NCI-H526 treated with DMSO at 0.1 percent for 48 hours (cell line): ENCODE results near the gene PARP2.
"Not testable (repeated sequence)": the region's sequence is repeated elsewhere in the genome, so short reads cannot be mapped to it uniquely, and the experiment has no call there.

Experiments
- DNase-seq: peaks from one replicate; lab custom pipeline; 2025; lab: John Stamatoyannopoulos, UW

Gene PARP2

DNA sequence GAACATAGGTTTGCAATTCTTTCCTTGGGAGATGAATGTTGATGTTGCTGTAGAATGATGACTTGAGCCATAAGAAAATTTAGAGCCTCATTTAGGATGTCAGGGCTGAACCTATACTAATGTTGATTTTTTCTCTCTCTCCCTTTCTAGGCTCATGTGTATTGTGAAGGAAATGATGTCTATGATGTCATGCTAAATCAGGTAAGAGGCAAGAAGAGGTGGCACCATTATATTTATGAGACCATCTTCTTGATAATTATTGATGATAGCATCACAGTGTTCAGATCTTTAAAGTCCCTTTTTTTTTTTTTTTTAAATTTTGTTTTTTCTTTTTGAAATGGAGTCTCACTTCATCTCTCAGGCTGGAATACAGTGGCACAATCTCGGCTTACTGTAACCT lies 3.3 kb downstream of the PARP2 start:
- DNase-seq, result no peak

- DNase-seq, result no peak
Observed at GRCh38 chr14:20347747-20348146, 4.3 kb downstream of the PARP2 start.

- no peak for DNase-seq
Observed at GRCh38 chr14:20350282-20350681, 6.8 kb downstream of the PARP2 start.

DNA sequence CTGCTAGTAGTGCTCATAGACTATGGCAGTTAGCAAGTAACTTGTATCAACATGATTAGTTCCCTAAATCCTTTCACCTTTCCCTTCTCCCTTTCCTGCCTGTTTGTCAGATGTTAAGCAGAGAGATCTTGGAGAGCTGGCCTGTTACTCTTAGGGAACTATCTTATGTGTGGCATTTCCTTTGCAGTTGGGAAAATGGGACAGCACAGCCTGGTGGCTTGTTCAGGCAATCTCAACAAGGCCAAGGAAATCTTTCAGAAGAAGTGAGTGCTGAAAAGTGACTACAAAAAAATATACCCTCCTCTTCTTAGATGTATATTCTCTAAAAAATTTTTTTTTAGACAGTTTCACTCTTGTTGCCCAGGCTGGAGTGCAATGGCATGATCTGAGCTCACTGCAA lies 7.4 kb downstream of the PARP2 start:
- DNase-seq, result no peak

DNA sequence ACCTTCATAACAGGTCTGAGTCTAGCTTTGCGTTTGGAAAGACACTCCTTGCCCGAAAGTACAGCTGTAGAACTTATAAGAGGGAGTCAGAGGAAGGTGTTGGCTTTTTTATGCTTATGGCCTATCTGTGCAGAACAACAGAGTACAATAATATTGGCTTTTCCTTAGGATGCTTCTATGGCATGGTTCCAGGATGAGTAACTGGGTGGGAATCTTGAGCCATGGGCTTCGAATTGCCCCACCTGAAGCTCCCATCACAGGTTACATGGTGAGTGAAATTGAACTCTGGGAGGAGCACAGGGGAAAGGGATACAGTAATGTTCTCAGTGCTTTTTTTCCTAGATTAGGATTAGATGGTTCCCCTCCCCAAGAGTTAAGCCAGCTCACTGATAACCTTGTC lies 13.0 kb downstream of the PARP2 start:
- no peak for DNase-seq

DNA sequence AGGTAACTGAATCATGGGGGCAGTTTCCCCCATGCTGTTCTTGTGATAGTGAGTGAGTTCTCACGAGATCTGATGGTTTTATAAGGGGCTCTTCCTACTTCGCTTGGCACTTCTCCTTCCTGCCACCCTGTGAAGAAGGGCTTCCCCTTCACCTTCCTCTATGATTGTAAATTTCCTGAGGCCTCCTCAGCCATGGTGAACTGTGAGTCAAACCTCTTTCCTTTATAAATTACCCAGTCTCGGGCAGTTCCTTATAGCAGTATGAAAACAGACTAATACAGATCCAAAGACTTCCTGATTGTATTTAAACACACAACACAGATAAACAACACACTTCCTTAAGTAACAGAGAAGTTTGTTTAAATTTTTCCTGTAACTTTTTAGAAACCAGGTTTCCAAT lies 15.0 kb downstream of the PARP2 start:
- not testable (repeated sequence) for DNase-seq

- no peak for DNase-seq
Observed at GRCh38 chr14:20365928-20366327, 22.5 kb downstream of the PARP2 start.

- DNase-seq, result no peak
Observed at GRCh38 chr14:20372796-20373195, 29.4 kb downstream of the PARP2 start.

GRCh38 chr14:20375471-20375870 lies 32.0 kb downstream of the PARP2 start:
- DNase-seq, result no peak

DNA sequence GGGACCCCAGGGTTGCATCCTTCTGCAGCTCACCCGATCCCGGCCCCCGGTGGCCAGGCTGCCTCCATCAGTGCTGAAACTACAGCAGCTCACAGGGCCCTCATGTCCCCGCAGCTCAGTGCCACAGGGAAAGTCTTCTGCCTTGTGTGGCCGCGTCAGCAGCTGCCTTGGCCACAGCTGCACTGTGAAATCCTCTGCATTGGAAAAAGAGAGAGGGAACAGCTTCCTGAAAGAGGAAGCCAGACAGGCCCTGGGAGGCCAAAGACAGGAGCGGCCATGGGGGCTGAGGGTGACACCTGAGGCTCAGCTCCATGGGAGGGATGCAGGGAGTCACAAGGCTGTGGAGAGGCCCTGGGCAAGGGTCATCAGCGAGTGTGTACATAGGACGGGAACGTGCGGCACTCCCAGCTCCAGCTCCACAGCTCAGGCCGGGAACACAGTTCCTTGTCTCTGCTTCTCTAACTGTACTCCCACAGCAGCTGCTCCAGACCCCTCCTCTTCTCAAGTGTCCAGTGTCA lies 32.7 kb downstream of the PARP2 start:
- no peak for DNase-seq

DNA sequence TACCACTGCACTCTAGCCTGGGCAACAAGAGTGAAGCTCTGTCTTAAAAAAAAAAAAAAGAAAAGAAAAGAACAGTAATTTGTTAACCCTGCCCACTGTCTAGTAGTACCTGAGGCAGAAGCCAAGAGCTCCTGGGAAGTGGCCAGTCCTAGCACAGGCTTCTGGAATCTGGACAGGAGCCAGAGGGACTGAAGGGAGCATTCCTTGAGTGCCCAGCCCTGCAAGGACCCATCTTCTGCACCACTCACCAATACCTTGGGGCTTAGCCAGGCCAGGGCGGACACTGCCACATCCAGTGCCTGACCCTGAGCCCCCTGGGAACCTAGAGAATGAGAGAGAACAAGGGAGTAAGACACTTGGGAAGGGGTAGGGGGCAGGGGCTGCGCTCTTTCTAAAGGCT lies 33.7 kb downstream of the PARP2 start:
- DNase-seq, result no peak

DNA sequence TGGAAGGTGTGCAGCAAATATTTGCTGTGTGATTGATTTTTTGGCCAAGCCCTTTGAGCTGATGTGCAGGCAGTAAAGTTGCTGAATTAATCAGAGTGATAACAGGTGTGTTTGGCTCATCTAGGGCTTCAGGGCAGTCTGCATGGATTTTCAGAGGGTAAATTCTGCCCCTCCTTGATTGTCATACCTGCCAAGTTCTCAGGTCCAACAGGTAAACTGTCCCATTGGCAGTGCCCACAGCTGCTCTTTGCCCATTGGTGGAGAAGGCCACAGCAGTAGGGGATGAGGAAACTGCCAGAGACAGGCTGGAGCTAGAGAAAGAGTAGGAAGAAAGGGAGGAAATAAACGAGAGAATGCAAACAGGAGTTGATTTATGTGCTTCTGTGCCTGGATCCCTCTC lies 36.3 kb downstream of the PARP2 start:
- no peak for DNase-seq

- no peak for DNase-seq
Observed at GRCh38 chr14:20380681-20381080, 37.2 kb downstream of the PARP2 start.

GRCh38 chr14:20381341-20381740 lies 37.9 kb downstream of the PARP2 start:
- no peak for DNase-seq

DNA sequence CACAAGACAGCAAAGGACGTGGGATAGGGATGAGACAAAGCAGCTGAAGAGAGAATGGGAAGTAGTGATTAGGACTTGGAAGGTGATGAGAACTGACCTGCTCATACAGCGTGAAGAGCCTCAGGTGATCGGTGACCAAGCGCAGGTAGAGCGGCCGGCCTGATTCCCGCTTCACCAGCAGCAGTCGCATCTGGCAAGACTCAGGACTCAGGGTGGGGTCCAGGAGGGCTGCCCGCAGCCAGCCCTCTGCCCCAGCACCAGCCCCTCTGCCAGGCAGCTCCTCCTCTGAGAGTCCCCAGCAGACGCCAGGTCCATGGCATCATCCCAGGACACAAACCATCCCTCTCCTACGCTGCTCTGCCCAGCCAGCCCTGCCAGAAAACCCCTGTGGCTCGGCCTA lies 39.1 kb downstream of the PARP2 start:
- DNase-seq, result no peak

DNA sequence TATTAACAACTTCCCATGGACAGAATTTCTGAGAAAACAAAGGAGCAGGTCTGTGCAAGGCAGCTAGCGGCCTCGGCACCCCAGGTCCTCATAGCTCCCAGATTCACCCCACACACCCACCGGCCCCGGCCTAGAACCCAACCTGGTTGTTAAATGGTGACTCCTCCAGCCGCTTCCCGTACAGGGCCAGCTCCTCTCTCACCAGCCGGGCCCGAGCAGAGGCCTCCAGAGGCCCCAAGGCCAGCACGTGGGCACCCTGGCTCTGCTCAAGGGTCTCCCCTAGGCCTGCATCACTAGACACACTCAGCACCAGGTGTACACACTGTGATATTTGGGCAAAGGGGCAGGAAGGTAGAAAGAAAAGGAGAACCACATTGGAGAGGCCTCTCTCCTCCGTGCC lies 39.6 kb downstream of the PARP2 start:
- DNase-seq, result no peak

DNA sequence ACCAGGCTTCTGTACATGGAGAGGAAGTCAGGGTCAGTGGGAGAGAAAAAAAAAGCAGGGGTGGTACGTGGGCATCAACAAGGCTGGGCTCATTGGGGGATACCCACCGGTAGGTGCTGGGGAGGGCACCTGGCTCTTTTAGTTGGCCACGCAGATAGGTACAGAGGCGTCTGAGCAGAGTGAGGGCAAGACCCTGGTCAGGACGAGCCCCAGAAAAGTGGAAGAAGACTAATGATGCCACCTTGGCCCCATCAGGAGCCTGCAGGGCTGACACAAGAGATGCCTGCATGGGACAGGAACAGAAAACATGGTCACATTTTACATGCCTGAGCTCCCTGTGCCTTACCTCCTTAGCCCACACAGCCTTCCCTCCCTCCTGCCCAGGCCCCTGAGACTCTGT lies 40.2 kb downstream of the PARP2 start:
- DNase-seq, result no peak

GRCh38 chr14:20384321-20384720 lies 40.9 kb downstream of the PARP2 start:
- no peak for DNase-seq

DNA sequence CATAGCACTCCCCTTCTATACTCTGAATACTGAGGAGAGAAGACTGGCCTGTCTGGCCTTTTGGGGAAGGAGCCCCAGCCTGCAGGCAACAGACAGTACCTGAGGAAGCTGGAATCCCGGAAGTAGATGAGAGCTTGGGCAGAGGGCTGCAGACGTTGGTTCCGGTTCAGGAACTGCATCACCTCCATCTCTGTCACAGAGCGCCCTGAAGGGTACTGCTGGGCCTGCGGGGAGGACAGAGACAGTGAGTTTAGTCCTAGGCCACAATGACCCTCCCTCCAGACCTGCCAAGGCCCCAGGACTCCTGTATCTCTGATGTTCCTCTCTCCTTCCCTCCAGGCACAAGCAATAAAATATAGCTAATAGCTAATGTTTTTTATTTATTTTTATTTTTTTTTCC lies 41.5 kb downstream of the PARP2 start:
- DNase-seq, result no peak

GRCh38 chr14:20386276-20386855 lies 42.9 kb downstream of the PARP2 start:
- DNase-seq, result no peak

DNA sequence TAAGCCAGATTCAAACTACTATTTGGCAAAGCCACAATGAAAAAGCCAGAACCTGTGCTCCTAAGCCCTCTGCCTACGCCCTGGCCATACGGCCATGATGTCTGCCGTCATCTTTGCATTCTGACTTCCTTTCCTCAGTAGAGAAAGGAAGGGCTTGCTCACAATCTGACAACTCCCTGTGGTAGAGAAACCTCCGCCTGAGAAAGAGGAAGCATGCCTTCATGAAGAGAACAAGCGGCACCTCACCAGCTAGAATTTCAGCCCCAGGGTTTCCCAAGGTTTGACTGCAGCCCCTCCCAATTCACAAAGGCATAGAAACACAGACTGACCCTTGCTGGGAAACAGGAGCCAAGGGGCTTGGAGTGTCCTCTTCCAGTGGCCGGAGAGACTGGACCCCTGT lies 44.1 kb downstream of the PARP2 start:
- DNase-seq, result no peak

GRCh38 chr14:20388159-20388558 lies 44.7 kb downstream of the PARP2 start:
- no peak for DNase-seq

- no peak for DNase-seq
Observed at GRCh38 chr14:20391505-20391904, 48.1 kb downstream of the PARP2 start.

DNA sequence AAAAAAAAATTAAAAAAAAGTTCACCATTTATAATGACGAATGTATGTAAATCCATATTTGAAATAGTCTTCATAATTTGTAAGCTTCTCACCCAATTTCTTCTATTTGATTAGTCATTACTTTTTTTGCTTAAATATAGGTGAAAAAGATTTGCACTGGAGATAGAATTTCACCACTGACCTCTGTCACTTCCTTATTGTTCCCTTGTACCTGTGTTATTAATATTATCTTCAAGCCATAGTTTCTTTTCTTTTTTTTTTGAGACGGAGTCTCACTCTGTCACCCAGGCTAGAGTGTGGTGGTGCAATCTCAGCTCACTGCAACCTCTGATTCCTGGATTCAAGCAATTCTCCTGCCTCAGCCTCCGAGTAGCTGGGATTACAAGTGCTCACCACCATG lies 54.1 kb downstream of the PARP2 start:
- no peak for DNase-seq

DNA sequence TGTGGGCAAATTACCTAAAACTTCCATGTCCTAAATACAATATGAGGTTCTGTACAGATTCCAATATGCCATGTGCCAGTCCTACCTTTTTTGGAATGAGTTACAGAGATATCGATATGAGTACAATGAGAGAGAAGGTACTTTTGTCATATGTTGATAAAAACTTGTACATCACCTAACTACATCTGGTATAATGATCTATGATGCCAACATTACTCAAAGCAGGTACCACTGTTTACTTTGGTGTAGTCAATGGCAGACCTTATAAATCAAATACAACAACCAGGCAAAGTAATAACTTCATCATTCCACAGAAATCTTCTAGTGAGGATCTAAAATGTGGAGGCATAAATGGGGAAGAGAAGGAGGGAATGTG lies 57.1 kb downstream of the PARP2 start:
- DNase-seq, result no peak
